ENCODE data around the gene RPS6KL1.

GRCh38 chr14:74871819-74872218 is 51.2 kb downstream of the RPS6KL1 start:
- TF ChIP-seq CSDC2 (CRISPR knock-in tag; IDR thresholded peaks at IDR 0.05): no peak
- TF ChIP-seq ZFP30 (CRISPR knock-in tag; IDR thresholded peaks at IDR 0.05): no peak
- TF ChIP-seq TOX (CRISPR knock-in tag; IDR thresholded peaks at IDR 0.05; ENCODE audit: borderline replicate concordance): no peak
- no peak for TF ChIP-seq BACH2 (CRISPR knock-in tag; IDR thresholded peaks at IDR 0.05; ENCODE audit: borderline replicate concordance)
- no peak for TF ChIP-seq TCF4 (CRISPR knock-in tag; IDR thresholded peaks at IDR 0.05; ENCODE audit: borderline replicate concordance)
- TF ChIP-seq GLIS3 (CRISPR knock-in tag; IDR thresholded peaks at IDR 0.05): no peak
- TF ChIP-seq ZFP3 (CRISPR knock-in tag; IDR thresholded peaks at IDR 0.05): no peak
- TF ChIP-seq SNAI2 (CRISPR knock-in tag; IDR thresholded peaks at IDR 0.05): no peak

All from SK-N-SH treated with all-trans-retinoic acid at 6 μM for 48 hours (cell line).